HUDEP-2 (cell line): ENCODE measurements around the gene CNN2.

Experiments used
- DNase-seq, 76 experiments: peaks; one replicate each; lab custom pipeline; 2025; ENCODE audit not compliant: unreplicated experiment in 76 of 76; lab: John Stamatoyannopoulos, UW

Gene CNN2

DNA sequence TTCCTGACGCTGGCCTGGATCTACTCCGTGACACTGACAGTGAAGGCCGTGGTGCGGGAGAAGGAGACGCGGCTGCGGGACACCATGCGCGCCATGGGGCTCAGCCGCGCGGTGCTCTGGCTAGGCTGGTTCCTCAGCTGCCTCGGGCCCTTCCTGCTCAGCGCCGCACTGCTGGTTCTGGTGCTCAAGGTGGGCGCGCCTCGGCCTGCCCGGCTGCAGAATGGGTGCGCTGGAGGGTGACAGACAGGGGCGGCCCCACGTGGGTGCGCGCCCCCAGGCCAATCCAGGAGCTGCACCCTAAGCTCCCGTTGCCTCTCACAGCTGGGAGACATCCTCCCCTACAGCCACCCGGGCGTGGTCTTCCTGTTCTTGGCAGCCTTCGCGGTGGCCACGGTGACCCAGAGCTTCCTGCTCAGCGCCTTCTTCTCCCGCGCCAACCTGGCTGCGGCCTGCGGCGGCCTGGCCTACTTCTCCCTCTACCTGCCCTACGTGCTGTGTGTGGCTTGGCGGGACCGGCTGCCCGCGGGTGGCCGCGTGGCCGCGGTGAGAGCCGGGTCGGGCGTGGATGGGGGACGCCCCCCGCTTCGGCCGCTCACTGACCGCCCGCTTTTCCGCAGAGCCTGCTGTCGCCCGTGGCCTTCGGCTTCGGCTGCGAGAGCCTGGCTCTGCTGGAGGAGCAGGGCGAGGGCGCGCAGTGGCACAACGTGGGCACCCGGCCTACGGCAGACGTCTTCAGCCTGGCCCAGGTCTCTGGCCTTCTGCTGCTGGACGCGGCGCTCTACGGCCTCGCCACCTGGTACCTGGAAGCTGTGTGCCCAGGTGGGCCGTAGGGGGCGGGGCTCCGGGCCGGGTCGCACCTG lies 20.7 kb downstream of the CNN2 start:
- peak in 2 of 76 experiments; percentile 19 to 20 for DNase-seq

DNA sequence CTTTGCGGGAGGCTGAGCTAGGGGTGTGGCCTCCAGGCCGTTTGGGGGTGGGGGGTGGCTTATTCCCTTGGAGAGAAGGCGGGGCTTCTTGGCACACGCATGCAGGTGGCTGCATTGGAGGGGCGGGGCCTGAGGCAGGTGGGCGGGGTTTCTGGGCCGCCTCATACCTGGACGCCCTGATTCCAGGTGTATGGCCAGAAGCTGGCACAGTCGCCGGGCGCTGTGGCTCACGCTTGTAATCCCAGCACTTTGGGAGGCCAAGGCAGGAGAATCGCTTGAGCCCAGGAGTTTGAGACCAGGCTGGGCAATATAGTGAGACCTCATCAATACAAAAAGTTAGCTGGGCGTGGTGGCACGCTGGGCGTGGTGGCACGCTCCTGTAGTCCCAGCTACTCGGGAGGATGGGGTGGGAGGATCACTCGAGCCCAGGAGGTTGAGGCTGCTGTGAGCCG lies 21.3 kb downstream of the CNN2 start:
- DNase-seq: no peak

DNA sequence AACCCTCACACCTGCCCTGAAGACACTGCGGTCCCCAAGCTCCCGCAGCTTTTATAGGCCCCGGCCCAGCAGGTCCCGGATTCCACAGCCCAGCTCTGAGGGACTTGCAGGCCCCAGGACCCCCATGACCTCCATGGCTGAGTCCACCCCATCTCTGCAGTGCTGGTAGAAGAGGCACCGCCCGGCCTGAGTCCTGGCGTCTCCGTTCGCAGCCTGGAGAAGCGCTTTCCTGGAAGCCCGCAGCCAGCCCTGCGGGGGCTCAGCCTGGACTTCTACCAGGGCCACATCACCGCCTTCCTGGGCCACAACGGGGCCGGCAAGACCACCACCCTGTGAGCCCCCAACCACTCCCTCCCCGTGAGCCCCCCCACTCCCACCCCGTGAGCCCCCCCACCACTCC lies 22.7 kb downstream of the CNN2 start:
- no peak for DNase-seq

DNA sequence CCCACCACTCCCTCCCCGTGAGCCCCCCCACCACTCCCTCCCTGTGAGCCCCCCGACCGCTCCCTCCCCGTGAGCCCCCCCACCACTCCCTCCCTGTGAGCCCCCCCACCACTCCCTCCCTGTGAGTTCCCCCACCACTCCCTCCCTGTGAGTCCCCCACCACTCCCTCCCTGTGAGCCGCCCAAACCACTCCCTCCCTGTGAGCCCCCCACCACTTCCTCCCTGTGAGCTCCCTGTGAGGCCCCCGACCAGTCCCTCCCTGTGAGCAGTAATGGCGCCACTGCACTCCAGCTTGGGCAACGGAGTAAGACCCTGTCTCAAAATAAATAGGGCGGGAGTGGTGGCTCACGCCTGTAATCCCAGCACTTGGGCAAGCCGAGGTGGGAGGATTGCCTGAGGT lies 23.4 kb downstream of the CNN2 start:
- no peak for DNase-seq

DNA sequence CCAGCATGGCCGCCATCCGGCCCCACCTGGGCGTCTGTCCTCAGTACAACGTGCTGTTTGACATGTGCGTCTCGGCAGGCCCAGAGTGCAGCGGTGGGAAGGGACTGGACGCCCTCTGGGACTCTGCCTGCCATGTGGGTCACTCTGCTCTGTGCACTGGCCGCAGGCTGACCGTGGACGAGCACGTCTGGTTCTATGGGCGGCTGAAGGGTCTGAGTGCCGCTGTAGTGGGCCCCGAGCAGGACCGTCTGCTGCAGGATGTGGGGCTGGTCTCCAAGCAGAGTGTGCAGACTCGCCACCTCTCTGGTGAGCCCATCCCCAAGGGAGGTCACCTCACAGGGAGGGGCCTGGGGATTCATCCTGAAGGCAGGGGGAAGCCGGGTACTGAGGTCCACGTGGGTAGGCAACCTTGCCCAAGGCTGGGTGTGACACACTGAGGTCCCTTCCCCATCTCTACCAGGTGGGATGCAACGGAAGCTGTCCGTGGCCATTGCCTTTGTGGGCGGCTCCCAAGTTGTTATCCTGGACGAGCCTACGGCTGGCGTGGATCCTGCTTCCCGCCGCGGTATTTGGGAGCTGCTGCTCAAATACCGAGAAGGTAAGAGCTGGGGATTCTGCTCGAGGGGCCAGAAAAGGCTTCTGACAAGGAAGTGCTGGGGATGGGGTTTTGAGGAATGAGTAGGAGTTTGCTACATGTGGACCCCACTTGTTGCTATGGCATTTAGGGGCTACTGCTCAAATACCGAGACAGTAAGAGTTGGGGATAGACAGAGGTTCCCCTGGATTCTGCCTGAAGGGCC lies 24.8 kb downstream of the CNN2 start:
- no peak for DNase-seq

DNA sequence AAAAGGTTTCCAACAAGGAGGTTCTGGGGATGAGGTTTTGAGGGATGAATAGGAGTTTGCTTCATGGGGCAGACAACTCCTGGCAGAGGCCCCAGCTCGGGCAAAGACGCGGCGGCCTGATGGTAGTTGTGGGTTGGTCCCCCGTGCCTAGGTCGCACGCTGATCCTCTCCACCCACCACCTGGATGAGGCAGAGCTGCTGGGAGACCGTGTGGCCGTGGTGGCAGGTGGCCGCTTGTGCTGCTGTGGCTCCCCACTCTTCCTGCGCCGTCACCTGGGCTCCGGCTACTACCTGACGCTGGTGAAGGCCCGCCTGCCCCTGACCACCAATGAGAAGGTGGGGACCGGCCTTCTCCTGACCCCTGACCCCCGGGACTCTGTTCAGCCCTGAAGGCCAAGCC lies 25.4 kb downstream of the CNN2 start:
- no peak for DNase-seq

DNA sequence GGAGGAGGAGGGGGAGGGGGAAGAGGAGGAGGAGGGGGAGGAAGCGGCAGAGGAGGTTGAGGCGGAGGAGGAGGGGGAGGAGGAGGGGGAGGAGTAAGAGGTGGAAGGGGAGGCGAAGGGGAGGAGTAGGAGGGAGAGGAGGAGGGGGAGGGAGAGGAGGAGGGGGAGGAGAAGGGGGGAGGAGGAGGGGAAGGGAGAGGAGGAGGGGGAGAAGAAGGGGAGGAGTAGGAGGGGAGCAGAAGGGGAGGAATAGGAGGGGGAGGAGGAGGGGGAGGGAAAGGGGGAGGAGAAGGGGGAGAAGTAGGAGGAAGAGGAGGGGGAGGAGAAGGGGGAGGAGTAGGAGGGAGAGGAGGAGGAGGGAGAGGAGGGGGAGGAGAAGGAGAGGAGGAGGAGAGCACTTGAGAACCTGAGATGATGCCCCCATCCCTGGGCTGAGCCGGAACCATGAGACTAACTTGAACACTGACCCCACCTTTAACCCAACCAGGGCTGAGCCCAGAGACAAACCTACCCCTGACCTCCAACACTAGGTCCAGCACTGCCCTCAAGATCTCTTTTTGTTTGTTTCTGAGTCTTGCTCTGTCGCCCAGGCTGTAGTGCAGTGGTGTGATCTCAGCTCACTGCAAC lies 26.1 kb downstream of the CNN2 start:
- DNase-seq: no peak

DNA sequence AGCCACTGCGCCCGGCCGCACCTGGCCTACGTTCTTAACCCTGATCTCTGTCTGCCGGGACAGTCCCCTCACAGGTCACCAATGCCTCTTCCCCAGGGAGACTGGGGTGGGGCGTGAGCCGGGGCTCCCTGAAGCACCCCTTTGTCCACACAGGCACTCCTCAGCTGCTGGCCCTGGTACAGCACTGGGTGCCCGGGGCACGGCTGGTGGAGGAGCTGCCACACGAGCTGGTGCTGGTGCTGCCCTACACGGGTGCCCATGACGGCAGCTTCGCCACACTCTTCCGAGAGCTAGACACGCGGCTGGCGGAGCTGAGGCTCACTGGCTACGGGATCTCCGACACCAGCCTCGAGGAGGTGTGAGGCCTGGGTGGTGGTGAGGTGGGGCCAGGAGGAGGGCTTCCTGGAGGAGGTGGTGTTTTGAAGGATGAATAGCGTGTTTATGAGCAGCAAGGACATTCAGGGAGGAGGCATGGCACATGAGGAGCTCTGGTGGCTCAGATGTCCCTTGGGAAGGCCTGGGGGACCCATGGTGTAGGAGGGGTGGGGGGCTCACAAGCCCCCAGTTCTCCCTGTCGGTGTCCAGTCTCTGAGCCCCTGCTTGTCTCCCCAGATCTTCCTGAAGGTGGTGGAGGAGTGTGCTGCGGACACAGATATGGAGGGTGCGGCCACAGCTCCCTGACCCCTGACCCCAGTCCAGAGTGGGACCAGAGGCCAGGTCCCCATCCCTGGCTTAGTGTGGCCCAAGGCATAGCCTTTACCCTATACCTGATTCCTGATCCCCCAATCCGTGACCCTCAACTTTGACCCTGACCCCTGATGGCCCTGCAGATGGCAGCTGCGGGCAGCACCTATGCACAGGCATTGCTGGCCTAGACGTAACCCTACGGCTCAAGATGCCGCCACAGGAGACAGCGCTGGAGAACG lies 27.0 kb downstream of the CNN2 start:
- no peak for DNase-seq

DNA sequence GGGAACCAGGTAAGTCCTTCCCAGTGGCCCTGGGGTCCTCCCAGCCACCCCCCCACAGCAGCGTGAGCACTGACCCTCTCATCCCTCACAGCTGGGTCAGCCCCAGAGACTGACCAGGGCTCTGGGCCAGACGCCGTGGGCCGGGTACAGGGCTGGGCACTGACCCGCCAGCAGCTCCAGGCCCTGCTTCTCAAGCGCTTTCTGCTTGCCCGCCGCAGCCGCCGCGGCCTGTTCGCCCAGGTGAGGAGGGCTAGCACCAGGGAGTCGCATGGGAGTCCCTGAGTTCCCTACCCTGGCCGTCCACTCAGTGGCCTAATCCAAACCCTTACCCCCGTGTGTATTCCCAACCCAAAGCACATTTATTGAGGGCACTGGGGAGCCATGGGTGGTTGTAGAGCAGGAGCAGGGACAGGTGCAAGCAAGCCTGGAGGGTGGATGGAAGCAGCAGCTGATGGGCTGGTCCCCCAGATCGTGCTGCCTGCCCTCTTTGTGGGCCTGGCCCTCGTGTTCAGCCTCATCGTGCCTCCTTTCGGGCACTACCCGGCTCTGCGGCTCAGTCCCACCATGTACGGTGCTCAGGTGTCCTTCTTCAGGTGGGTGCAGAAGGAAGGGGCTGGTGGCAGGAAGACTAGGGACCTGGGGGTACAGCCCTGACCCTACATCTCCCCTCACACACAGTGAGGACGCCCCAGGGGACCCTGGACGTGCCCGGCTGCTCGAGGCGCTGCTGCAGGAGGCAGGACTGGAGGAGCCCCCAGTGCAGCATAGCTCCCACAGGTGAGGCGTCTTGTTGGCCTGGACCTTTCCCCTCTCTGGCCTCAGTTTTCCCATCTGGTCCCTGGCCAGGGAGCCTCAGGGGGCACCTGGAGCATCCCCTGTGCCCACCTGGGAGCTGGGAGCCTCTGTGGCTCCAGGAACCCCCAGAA lies 28.0 kb downstream of the CNN2 start:
- DNase-seq: no peak

DNA sequence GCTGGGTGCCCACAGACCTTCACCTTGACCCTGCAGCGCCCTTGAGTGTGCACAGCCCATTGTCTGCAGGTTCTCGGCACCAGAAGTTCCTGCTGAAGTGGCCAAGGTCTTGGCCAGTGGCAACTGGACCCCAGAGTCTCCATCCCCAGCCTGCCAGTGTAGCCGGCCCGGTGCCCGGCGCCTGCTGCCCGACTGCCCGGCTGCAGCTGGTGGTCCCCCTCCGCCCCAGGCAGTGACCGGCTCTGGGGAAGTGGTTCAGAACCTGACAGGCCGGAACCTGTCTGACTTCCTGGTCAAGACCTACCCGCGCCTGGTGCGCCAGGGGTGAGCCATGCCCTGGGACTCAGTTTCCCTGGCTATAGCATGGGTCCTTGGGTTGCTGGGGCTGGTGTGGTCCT lies 28.6 kb downstream of the CNN2 start:
- no peak for DNase-seq

DNA sequence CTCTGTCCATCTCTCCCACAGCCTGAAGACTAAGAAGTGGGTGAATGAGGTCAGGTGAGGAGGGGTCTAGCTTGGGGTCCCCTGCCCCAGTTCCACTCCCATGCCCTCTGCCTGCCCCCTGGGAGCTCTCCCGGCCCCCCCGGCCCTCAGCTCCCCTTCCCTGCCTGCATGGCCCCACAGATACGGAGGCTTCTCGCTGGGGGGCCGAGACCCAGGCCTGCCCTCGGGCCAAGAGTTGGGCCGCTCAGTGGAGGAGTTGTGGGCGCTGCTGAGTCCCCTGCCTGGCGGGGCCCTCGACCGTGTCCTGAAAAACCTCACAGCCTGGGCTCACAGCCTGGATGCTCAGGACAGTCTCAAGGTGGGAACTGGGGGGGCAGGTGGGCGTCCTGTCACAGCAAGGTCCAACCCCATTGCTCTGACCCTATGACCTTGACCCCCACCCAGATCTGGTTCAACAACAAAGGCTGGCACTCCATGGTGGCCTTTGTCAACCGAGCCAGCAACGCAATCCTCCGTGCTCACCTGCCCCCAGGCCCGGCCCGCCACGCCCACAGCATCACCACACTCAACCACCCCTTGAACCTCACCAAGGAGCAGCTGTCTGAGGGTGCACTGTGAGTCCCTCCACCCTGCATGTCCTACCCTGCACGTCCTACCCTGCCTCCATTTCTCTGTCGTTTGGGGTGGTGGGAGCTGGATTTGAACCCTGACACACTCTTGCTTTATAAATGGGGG lies 29.6 kb downstream of the CNN2 start:
- DNase-seq: no peak

DNA sequence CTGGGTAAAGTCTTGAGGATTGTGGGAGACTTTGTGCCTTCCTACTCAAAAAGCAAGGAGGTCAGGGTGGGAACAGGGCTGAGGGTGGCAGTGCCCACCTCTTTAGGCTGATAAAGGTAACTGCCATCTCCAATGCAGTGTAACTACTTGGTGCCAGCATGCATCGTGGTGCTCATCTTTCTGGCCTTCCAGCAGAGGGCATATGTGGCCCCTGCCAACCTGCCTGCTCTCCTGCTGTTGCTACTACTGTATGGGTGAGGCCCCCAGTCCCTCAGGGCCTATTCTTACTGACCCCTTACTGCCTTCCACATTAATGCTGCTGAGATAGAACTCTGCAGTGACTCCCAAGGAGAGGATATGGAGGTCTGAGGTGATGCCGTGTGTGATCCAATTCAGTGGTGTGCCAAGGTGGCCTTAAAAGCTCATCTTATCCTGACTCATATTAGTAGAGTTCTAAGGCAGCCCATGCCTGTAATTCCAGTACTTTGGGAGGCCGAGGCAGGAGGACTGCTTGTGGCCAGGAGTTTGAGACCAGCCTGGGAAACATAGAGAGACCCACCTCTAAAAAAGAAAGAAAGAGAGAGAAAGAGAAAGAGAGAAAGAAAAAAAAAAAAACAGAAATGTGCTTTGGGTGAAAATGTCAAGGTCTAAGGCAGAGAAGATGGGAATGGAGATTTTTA lies 30.9 kb downstream of the CNN2 start:
- DNase-seq: peak in 36 of 76 experiments; percentile 15 to 74 (median 40)

DNA sequence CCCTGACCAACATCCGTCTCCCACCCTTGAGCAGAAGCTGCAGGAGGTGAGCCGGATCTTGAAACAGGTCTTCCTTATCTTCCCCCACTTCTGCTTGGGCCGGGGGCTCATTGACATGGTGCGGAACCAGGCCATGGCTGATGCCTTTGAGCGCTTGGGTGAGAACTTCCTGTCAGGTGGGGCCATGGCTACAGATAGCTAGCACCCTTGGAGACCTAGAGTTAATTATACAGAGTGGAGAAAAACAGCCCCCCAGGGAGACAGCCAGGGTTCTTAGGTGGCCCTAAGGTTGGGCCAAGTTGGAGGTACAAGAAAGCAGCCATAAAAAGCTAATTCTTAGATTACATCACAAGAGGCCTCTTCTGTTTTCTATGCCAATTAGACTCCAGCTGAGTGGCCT lies 31.7 kb downstream of the CNN2 start:
- DNase-seq: no peak

DNA sequence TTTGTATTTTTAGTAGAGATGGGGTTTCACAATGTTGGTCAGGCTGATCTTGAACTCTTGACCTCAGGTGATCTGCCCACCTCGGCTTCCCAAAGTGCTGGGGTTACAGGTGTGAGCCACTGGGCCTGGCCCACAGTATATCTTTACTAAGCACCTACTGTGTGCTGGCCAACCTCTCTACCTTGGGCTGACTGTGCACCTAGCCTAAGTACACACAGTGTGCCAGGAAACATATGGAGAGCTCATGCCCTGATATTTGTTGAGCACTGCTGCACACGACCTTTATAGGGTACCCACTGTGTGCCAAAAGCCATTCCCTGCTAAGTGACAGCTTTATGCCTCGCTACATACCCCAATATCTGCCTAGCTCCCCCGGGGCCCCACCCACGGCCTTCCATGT lies 34.3 kb downstream of the CNN2 start:
- DNase-seq: no peak

DNA sequence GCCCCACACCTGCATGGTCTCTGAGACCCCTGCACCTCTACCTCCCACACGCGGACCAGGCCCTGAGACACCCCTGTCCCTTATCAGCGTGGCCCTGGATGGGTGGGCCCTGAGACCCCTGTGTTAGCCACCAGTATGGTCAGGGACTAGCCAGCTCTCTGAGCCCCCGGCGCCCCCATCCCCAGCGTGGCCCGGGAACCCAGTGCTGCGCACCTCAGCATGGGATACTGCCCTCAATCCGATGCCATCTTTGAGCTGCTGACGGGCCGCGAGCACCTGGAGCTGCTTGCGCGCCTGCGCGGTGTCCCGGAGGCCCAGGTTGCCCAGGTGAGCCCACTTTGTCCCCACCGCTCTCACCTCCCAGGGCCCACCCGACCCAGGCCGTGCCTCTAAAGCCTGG lies 35.6 kb downstream of the CNN2 start:
- DNase-seq: no peak

DNA sequence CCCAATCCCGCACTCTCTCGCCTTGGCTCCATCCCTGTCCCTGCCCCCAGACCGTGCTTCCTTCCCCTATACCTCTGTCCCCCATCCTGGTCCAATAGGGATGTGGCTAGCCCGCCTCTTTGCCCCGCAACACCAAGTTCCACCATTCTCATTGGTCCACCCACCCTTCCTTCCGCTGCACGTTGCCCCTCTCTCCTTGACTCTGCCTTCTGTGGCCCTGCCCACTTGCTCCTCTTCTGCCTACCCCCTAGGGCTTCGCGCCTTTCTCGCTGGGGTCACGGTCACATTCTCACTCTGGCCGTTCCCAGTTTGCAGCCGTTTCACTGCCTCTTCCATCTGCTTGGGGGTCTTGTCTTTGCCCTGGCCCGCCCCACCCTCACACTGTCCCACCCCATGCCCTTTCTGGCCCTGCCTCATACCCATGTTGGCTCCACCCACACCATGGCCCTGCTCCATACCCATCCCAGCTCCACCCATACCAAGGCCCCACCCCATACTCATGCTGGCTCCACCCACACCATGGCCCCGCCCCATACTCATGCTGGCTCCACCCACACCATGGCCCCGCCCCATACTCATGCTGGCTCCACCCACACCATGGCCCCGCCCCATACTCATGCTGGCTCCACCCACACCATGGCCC lies 36.1 kb downstream of the CNN2 start:
- DNase-seq: peak in 23 of 76 experiments; percentile 44 to 85 (median 71)
